NCI-H82 treated with DMSO at 0.1 percent for 48 hours (cell line): ENCODE measurements around the gene VWA3B.

Experiments
- DNase-seq: peaks from one replicate; lab custom pipeline; 2025; ENCODE audit not compliant: unreplicated experiment; lab: John Stamatoyannopoulos, UW

Gene VWA3B

GRCh38 chr2:98329549-98329948 lies 242.6 kb downstream of the VWA3B start:
- no peak for DNase-seq

GRCh38 chr2:98332989-98333388 lies 246.0 kb downstream of the VWA3B start:
- no peak for DNase-seq

- no peak for DNase-seq
Observed at GRCh38 chr2:98333922-98334321, 247.0 kb downstream of the VWA3B start.

GRCh38 chr2:98334439-98335078 lies 247.6 kb downstream of the VWA3B start:
- no peak for DNase-seq

GRCh38 chr2:98335271-98335670 lies 248.3 kb downstream of the VWA3B start:
- DNase-seq: no peak

- no peak for DNase-seq
Observed at GRCh38 chr2:98341241-98341640, 254.3 kb downstream of the VWA3B start.

- DNase-seq: peak; percentile 96
Observed at GRCh38 chr2:98343285-98343684, 256.3 kb downstream of the VWA3B start.

GRCh38 chr2:98346311-98347236 lies 259.6 kb downstream of the VWA3B start, which contains the start of gene CNGA3:
Gene CNGA3, plus strand, starts transcription at chr2:98346456. Its CDS starts 23,520 bp downstream, at chr2:98369976.
- DNase-seq: no peak

- peak; percentile 84 for DNase-seq
Observed at GRCh38 chr2:98347298-98348065, 260.5 kb downstream of the VWA3B start.

- peak; percentile 77 for DNase-seq
Observed at GRCh38 chr2:98348066-98348561, 261.1 kb downstream of the VWA3B start.

GRCh38 chr2:98350411-98350810 lies 263.4 kb downstream of the VWA3B start:
- DNase-seq: no peak

GRCh38 chr2:98355881-98356280 lies 268.9 kb downstream of the VWA3B start:
- DNase-seq: no peak

GRCh38 chr2:98356729-98357128 lies 269.8 kb downstream of the VWA3B start:
- DNase-seq: no peak

- DNase-seq: no peak
Observed at GRCh38 chr2:98357849-98358248, 270.9 kb downstream of the VWA3B start.

GRCh38 chr2:98359986-98360385 lies 273.0 kb downstream of the VWA3B start:
- DNase-seq: no peak
